Measurements from ENCODE around the gene MFGE8. TPM values are rescaled to one million over a fixed set of nuclear protein-coding genes. Genes with fewer than 3 reads are reported as not detected.
A peak's percentile ranks its signal among the peaks of the same experiment; 100 is the strongest.

Gene MFGE8
- total and polyA plus RNA-seq, 9 of the 15 experiments (the other 6 are each of a cell fraction or from before 2014, with no cell fraction given), result 2.3 to 142 (median 62.3) TPM

GRCh38 chr15:88865498-88866099, 47.6 kb downstream of the MFGE8 start (continued):
- TF ChIP-seq MCM3 (IDR thresholded peaks at IDR 0.05), result no peak
- TF ChIP-seq ZHX1 (conservative IDR thresholded peaks at IDR 0.05; ENCODE audit: low read length), result no peak
- no peak for TF ChIP-seq ZBTB49 (CRISPR knock-in tag; IDR thresholded peaks at IDR 0.05; ENCODE audit: borderline replicate concordance)
- no peak for TF ChIP-seq EZH2 (IDR thresholded peaks at IDR 0.05; ENCODE audit: borderline replicate concordance, low read depth, low read length)
- peak in 1 of 2 experiments; percentile 20; a peak in 1 of 4 replicates for TF ChIP-seq KDM1A (IDR thresholded peaks at IDR 0.05)
- peak; percentile 39; the same call in 1 of the 2 replicates for TF ChIP-seq ARID1B (IDR thresholded peaks at IDR 0.05)
- TF ChIP-seq HDAC1 (IDR thresholded peaks at IDR 0.05), result no peak
- TF ChIP-seq JUND (IDR thresholded peaks at IDR 0.05; ENCODE audit: borderline replicate concordance, low read depth, low read length), result 0 out of 2 replicates have a peak, but pooled peaks have one; percentile 15
- 0 out of 3 replicates have a peak, but pooled peaks have one; percentile 10 for TF ChIP-seq JUND (tag; IDR thresholded peaks at IDR 0.05; ENCODE audit: borderline replicate concordance, low read depth, low read length)
- TF ChIP-seq MCM5 (IDR thresholded peaks at IDR 0.05; ENCODE audit: low read depth), result no peak
- peak; percentile 96 for TF ChIP-seq C11orf30 (IDR thresholded peaks at IDR 0.05; ENCODE audit: low read depth)
- TF ChIP-seq ATF3 (IDR thresholded peaks at IDR 0.05), result 0 out of 2 replicates have a peak, but pooled peaks have one; percentile 28
- TF ChIP-seq ATF3 (CRISPR knock-in tag; conservative IDR thresholded peaks at IDR 0.05), result no peak
- TF ChIP-seq ZZZ3 (IDR thresholded peaks at IDR 0.05), result no peak
- peak in 1 of 2 experiments; percentile 95; a peak in 2 of 4 replicates for TF ChIP-seq MLLT1 (IDR thresholded peaks at IDR 0.05)
- TF ChIP-seq ZNF282 (CRISPR knock-in tag; IDR thresholded peaks at IDR 0.05), result no peak
- peak; percentile 41; the same call in 1 of the 2 replicates for TF ChIP-seq DPF2 (IDR thresholded peaks at IDR 0.05)
- TF ChIP-seq COPS2 (conservative IDR thresholded peaks at IDR 0.05), result no peak
- TF ChIP-seq CSDE1 (IDR thresholded peaks at IDR 0.05), result 0 out of 4 replicates have a peak, but pooled peaks of 1 of the 2 experiments have one; percentile 35
- TF ChIP-seq CREB3L1 (IDR thresholded peaks at IDR 0.05; ENCODE audit: borderline replicate concordance, low read depth), result no peak
- no peak for TF ChIP-seq YBX1 (IDR thresholded peaks at IDR 0.05)

All from K562 (cell line).